ENCODE data around the gene KLF13.

KLF13 gene

DNA sequence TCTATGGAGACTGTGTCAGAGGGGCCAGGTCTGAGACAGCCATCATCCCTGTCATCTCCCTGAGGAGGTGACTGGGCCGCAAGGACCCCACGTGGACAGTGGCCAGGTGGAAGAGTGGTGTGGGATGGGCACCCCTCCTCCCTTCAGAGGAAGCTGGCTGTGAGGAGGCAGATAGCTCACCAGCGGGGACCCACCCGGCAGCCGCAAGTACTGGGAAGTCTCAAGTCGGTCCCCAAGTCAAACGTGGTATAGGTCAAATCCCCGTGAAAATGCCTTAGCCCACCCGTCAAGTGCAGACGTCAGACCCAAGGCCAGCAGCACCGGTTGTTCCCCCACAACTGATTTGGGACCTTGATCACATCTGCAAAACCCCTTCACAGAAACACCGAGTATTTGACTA, 12.3 kb upstream of the KLF13 start:
- in situ Hi-C loops (cut with HindIII; ENCODE audit: low sequenced_read_pairs), result loop anchor here (5.0 to 10.0 kb wide), 2 partner anchors 100 to 163 kb away; no protein-coding TSS in a partner anchor

GRCh38 chr15:31316135-31316795, 10.4 kb upstream of the KLF13 start:
- in situ Hi-C loops (cut with HindIII; ENCODE audit: low sequenced_read_pairs), result loop anchor here (10.0 kb wide), 1 partner anchor 101 kb away; no protein-coding TSS in a partner anchor

- in situ Hi-C loops (cut with HindIII; ENCODE audit: low sequenced_read_pairs), result loop anchor here (10.0 kb wide), 1 partner anchor 102 kb away; no protein-coding TSS in a partner anchor
These were observed 9.6 kb upstream of the KLF13 start for GRCh38 chr15:31317017-31317416.

DNA sequence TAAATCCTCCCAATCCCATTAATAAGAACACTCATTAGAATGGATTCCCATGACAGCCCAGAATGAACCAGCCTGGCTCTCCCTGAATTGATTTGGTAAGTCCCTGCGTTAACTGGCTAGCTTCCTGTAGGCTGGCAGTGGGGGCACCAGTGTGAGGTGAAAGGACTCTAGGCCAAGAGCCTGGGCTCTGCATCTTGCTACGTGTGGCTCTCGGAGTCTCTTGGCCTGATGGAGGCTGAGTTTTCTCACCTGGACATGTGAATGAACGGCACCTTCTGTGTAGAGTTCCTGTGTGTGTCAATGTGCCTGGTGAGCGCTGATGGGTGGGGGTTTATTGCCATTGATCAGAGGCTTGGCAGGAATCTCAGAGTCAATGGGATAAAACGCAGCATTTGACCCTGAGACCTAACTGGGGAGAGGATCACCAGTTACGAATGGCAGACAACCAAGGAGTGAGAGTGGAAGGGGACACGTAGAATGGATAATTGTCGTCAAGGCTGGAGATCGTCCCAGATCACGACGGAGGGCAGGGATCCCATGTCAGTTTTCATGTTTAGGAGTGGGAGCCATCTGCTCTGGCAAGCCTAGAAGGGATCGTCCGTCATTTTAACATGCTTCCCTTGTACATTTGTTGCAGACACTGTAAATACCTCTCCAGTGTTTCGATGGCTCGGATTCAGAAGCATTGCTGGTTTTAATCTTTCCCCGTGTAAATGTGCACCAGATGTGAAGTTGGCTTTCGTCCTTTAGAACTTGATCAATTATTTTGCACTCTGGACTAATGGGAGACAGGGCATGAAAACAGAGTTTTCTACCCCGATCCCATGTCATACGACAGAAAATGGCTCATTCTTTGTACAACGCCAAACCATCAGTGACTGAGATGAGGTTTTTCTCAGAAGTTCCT, 9.0 kb upstream of the KLF13 start:
- in situ Hi-C loops (cut with HindIII; ENCODE audit: low sequenced_read_pairs), result loop anchor here (10.0 kb wide), 1 partner anchor 103 kb away; no protein-coding TSS in a partner anchor

DNA sequence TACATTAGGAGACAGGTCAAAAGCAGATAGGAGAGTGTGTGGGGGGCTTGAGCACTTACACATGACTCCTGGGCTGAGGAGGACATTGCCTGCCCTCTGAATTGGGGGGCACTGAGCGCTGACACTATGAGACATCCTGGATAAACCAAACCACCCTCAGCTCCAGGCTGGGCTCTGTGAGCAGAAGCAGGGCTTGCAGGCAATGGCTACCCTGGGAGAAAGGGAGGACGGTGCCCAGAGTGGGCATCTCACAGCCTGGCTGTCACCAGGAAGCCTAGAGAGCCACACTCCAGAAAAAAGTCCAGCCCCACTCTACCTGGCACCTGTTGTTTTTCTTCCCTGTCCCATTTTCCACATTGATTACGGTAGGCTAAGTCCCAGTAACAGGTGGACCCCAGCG, 8.2 kb upstream of the KLF13 start:
- in situ Hi-C loops (cut with HindIII; ENCODE audit: low sequenced_read_pairs), result loop anchor here (10.0 kb wide), 1 partner anchor 104 kb away; no protein-coding TSS in a partner anchor

DNA sequence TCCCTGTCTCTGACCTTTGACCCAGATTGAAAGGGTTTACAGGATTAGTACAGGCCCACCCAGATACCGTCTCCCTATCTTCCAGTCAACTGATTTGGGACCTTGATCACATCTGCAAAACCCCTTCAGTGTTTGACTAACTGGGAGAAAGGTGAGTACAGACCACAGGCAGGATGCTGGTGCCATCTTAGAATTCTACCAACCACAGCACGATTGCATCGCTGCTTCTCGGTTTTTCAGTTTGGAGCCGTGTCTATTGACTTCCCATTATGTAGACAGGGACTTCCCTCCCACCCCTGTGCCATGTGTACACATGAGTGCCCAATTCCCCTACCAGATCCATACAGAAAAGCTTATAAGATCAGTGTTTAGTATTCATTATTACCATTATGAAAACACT, 6.6 kb upstream of the KLF13 start:
- in situ Hi-C loops (cut with HindIII; ENCODE audit: low sequenced_read_pairs), result no loop called here

DNA sequence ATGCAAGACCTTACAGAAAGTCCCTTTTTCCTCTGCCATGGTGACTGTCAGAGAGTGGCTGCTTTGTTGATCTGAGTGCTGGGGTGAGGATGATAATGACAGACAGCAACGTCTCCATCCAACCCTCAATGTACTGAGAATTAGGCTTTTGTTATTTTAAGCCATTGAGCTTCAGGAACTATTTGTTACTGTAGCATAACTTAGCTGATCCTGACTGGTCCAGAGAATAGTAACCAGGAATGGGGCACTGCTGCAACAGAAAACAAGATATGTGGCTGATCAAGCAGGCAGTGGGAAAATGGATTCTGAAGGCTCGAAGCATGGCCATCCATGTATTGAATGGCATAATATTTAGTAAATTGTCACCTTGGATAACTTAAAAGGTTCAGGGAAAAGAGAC, 5.2 kb upstream of the KLF13 start:
- in situ Hi-C loops (cut with HindIII; ENCODE audit: low sequenced_read_pairs), result no loop called here

- in situ Hi-C loops (cut with HindIII; ENCODE audit: low sequenced_read_pairs), result no loop called here
These were observed 4.1 kb upstream of the KLF13 start for GRCh38 chr15:31322504-31322903.

- in situ Hi-C loops (cut with HindIII; ENCODE audit: low sequenced_read_pairs), result no loop called here
These were observed 3.0 kb upstream of the KLF13 start for GRCh38 chr15:31323627-31324026.

- in situ Hi-C loops (cut with HindIII; ENCODE audit: low sequenced_read_pairs), result no loop called here
These were observed 2.4 kb upstream of the KLF13 start for GRCh38 chr15:31324186-31324585.

- in situ Hi-C loops (cut with HindIII; ENCODE audit: low sequenced_read_pairs), result no loop called here
These were observed 1.6 kb upstream of the KLF13 start for GRCh38 chr15:31324806-31325594.

- in situ Hi-C loops (cut with HindIII; ENCODE audit: low sequenced_read_pairs), result no loop called here
These were observed 960 bp upstream of the KLF13 start for GRCh38 chr15:31325595-31326155.

- in situ Hi-C loops (cut with HindIII; ENCODE audit: low sequenced_read_pairs), result no loop called here
These were observed 437 bp downstream of the KLF13 start for GRCh38 chr15:31326875-31327668.

- in situ Hi-C loops (cut with HindIII; ENCODE audit: low sequenced_read_pairs), result no loop called here
These were observed 1.2 kb downstream of the KLF13 start for GRCh38 chr15:31327669-31328427.

DNA sequence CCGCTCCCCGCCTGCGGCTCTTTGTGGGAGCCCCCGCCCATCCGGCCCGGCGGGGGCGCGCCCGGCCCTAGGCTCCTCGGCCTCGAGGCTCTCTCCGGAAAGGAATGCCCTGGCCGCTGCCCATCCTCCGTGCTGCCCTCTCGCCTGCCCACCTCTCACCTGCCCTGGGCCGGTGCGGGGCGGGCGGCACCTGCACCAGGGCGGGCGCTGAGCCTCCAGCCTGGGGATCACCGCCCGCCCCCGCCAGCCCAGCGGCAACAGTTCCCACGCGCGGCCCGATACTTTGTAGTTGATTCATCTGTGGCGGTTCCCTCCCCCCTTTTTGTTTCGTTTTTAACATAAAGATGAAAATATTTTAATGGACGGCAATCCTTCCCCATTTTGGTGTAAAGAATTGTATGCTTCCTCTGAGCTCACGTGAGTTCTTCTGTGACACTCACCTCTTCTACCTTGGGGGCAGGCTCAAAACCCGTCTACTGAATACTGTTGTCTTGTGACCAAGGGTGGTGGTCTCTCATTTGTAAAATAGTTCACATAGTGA, 1.9 kb downstream of the KLF13 start:
- in situ Hi-C loops (cut with HindIII; ENCODE audit: low sequenced_read_pairs), result no loop called here

DNA sequence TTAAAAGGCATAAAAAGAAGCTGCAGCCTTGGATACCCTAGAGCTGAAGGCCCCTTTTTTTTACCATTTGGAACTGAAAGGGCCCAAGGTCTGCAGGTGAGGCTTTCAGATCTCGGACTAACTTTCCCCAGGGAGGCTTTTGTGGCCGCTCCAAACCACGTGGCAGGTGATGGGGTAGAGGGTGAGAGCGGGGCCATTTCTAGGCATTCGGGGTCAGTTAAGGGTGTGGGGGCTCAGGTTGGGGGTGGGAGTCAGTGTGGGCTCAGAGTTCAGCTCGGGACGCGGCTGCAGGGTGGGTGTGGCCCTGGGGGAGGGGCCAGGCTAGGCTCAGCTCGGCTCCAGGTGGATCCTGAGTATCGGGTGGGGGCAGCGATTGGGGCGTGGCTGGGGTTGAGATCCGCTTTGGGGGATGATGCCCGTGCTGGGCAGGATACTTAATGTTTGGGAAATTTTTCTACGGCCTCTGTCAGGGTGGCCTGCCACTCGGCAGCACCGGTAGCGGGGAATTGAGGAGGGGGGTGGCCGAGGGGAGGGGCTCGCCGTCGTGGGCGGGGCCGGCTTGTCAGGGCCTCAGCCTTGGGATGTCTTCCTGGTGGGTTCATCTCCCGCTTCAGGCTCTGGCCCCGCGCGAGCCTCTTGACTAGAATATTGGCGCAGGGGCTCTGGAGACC, 2.5 kb downstream of the KLF13 start:
- in situ Hi-C loops (cut with HindIII; ENCODE audit: low sequenced_read_pairs), result no loop called here

DNA sequence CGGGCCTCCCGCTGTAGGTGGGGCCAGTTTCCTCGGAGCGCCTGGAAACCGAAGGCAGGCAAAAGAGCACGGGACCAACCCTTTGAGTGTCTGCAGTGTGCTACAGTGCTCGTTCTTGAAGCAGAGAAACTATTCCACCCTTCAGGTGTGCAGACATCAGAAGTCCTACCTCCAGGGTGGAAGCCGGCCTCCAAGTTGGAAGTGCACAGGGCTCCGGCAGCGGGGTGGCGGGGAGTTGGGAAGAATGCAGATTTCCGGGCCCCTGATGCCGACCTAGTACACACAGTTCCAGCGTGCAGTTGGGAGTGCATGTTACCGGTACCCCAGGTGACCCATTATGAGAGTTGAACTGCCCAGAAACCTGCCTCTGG, 3.0 kb downstream of the KLF13 start:
- in situ Hi-C loops (cut with HindIII; ENCODE audit: low sequenced_read_pairs), result no loop called here

DNA sequence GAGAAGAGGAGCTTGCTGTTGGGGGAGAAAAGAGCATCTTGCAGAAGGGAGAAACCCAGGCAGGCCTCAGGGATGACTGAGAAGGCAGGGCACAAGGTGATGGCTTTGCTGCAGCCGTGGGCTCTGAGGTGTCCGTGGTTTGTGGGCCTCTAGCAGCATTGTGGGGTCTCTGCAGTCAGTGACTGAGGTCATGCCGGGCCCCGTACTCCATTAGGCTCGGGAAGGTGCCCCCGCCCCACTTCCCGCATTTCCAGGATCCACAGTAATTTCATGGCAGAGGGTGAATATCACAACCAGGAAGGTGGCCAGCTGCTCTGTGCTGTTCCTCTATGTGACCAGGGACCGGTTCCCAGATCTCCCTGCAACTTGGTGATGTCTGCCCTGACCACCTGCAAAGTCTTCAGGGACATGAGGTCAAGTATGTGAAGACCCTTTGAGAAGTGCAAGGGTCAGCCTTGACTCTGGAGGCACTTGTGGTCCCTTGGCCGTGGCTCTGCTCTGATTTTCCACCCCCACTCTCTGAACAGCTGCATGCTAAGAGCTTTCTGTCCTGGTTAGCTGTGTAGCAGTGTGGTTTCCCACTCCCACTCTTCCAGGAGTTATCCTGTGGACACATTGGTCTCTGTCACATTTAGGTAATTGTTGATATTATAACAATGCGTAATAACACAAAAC, 3.6 kb downstream of the KLF13 start:
- in situ Hi-C loops (cut with HindIII; ENCODE audit: low sequenced_read_pairs), result no loop called here
